Activated CD4-positive, alpha-beta T cell treated with anti-CD3 and anti-CD28 coated beads for 48 hours (primary cell): Measurements from ENCODE around the gene SELENOF.
"Not testable (repeated sequence)": the region's sequence is repeated elsewhere in the genome, so short reads cannot be mapped to it uniquely, and the experiment has no call there.

Experiments used
- DNase-seq: peaks from one replicate; pipeline ENCODE4 v3.0.0-alpha.2; 2020

The SELENOF gene

GRCh38 chr1:86856196-86856595 is 57.7 kb downstream of the SELENOF start:
- no peak for DNase-seq

DNA sequence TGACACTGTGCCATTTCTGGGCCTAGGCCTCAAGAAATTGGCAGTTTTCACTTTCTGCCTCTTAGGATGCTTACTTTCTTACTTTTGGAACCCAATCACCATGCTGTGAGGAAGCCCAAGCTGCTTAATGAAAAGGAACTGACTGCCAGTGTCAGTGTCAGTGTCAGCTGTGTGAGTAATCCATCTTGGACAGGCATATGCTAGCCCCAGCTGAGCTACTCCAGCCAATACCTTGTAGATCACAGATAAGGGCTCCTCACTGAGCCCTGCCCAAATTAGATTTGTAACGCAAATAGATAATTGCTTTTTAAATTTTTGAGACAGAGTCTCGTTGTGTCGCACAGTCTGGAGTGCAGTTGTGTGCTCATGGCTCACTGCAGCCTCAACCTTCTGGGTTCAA is 59.6 kb downstream of the SELENOF start:
- DNase-seq, result no peak

DNA sequence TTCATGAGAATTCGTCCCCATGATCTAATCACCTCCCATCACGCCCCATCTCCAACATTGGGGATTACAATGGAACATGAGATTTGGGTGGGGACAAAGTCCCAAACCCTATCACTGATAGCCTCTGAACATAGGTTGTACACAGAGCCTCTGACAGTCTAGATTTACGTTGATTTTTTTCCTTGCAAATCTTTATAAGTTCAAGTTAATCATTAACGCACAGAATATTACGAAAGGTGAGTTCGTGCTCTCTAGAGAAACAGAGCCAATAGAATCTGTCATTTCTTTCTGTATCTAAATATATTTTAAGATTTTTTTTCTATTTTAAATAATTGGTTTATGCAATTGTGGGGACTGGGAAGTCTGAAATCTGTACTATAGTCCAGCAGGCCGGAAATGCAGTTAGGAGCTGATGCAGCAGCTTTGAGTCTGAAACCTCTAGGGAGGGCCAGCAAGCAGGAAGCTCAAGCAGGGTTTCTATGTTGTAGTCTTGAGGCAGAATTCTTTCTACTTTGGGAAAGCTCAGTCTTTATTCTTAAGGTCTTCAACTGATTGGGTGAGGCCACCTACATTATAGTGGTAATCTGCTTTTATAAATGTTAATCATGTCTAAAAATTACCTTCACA is 61.0 kb downstream of the SELENOF start:
- DNase-seq, result no peak

GRCh38 chr1:86852289-86852688 is 61.6 kb downstream of the SELENOF start:
- no peak for DNase-seq

DNA sequence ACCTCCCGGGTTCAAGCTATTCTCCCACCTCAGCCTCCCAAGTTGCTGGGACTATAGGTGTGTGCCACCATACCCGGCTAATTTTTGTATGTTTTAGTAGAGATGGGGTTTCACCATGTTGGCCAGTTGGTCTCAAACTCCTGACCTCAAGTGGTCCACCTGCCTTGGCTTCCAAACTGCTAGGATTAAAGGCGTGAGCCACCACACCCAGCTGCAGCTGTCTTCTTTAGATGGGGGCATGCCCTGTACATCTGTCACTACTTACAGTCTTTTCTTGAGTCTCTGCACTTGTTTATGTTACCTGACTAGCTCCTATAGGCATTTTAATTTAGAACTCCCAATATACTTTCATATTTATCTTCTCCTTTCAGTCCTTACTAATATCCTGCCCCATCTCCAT is 64.2 kb downstream of the SELENOF start:
- DNase-seq, result no peak

GRCh38 chr1:86848654-86849053 is 65.3 kb downstream of the SELENOF start:
- DNase-seq, result no peak

DNA sequence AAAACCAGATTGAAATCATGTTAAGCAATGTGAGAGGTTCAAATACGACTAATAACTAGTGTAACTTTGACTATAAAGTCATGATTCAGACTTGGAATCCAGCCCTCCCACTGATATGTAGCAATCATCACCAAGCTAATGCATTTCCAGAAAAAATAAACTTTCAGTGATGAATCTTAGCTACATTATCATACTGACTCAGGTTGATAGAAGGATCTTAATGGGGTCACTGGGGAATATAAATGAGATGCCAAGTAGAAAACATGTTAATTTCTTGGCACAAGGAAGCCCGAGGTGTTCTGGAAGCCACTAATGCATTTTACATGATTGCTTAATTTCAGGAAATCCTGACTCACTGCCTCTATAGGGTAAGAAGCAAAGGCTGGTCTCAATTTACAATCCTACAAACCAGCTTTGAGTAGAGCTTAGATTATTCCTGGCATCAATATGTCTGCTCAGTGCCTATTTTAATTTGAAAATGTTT is 67.7 kb downstream of the SELENOF start:
- DNase-seq, result no peak

DNA sequence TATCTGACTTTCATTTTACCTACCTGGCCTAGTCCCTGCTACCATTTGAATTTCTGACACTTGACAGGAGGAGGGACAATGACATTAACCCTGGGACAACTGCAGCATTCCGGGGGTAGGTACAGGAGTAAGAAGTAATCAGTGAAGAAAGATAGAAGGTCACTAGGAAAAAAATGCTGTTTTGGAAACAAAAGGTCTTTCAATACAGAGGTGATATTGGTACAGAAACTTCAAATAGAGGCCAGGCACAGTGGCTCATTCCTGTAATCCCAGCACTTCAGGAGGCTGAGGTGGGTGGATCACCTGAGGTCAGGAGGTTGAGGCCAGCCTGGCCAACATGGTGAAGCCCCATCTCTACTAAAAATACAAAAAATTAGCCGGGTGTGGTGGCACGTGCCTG is 68.4 kb downstream of the SELENOF start:
- no peak for DNase-seq

- DNase-seq, result no peak
Measured at GRCh38 chr1:86841116-86841515, 72.8 kb downstream of the SELENOF start.

GRCh38 chr1:86833461-86834215 is 80.3 kb downstream of the SELENOF start:
- peak; percentile 69 for DNase-seq

DNA sequence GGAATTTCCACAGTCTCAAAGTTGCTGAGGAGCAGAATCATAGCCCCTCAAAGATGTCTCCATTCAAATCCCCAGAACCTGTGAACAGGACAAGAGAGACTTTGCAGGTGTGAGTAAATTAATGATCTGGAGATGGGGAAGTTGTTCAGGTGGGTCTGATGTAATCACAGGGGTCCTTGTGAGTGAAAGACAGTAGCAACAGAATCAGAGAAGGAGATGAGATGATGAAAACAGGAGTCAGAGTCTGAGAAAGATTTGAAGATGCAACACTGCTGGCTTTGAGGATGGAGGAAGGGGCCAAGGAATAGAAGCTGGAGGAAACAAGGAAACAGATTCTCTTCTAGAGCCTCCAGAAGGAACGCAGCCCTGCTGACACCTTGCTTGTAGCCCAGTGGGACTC is 81.5 kb downstream of the SELENOF start:
- no peak for DNase-seq

- DNase-seq, result no peak
Measured at GRCh38 chr1:86829321-86829720, 84.6 kb downstream of the SELENOF start.

DNA sequence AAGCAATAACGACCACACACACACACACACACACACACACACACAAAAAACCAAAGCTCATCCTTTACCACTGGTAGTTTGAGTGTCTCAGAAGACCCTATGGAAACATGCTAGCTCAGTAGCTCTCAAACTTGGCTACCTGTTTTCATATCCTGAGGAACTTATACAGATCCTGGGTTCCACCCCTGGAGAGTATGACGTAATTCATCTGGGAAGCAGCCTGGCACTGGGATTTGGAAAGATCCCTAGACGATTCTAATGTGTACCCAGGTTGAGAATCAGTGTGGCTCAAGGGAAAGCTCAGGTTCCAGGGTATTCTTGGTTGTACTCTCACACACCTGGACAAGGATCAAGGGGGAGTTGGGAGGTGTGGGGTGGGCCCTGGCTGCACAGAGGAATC is 85.9 kb downstream of the SELENOF start:
- DNase-seq, result no peak

- DNase-seq, result no peak
Measured at GRCh38 chr1:86826856-86827255, 87.1 kb downstream of the SELENOF start.

DNA sequence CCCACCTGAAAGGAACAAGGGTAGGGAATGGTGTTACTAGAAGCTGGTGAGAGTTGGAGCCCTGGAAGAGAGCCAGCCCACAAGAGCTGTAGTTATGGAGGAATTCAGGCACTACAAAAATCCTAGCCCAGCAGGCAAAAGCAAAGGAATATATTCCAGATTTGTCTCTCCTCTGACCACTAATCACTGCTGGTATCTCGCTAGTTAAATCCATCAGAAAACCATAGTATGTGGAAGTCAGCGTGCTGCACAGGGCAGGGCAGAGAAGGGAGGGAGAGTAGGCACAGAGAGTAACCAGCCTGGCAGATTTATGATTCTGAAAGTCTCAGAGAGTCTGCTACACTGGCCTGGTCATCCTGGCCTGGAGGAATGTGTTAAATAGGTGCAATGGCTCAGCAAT is 88.6 kb downstream of the SELENOF start:
- no peak for DNase-seq

DNA sequence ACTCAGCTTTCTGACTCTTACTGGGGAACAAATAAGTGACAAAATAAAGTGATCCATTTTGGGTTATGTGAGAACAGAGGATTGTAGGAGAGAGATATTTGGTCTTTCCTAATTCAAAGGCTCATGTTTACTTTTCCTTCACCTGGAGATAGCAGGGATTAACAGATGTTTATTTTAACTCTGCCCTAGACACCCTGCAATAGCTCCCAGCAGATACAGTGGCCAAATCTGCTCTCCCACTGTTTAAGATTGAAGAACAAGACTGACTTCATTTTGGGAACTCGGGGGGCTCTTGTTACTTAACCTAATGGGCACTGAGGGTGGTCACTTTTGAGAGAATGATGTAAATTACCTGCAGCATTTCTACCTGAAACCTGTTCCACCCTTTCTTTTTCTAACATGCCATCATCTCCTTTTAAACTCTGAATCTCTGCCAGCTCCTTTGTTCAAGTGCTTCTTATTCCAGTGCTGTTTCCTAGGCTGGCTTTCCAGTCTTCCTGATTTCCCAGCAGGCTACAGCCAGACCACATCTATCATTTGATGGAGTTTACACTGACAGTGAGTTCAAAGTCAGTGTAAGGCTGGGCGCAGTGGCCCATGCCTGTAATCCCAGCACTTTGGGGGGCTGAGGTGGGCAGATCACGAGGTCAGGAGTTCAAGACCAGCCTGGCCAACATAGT is 90.0 kb downstream of the SELENOF start:
- DNase-seq, result no peak

GRCh38 chr1:86823386-86823785 is 90.5 kb downstream of the SELENOF start:
- DNase-seq, result no peak

GRCh38 chr1:86822459-86822858 is 91.5 kb downstream of the SELENOF start:
- no peak for DNase-seq

DNA sequence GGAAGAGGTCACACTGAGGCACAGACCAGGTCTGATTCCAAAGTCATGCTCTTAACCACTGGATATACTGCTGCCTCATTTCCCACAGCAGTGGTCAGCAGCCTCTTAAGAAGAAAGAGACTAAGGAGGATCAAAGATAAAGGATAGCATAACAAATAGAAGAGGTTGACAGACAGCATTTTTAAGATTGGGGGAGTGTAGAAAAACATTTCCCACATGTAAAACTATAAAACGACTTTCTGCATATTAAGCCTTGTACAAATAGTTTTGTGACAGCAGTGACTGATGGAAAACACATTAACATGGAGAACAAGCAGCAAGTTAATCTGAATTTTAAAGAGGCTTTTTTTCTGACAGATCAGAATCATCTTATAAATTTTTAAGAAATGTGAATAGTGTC is 92.0 kb downstream of the SELENOF start:
- DNase-seq, result no peak

DNA sequence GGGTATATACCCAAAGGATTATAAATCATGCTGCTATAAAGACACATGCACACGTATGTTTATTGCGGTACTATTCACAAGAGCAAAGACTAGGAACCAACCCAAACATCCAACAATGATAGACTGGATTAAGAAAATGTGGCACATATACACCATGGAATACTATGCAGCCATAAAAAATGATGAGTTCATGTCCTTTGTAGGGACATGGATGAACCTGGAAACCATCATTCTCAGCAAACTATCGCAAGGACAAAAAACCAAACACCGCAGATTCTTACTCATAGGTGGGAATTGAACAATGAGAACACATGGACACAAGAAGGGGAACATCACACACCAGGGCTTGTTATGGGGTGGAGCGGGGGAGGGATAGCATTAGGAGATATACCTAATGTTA is 94.0 kb downstream of the SELENOF start:
- not testable (repeated sequence) for DNase-seq

- DNase-seq, result not testable (repeated sequence)
Measured at GRCh38 chr1:86817246-86817826, 96.6 kb downstream of the SELENOF start.

DNA sequence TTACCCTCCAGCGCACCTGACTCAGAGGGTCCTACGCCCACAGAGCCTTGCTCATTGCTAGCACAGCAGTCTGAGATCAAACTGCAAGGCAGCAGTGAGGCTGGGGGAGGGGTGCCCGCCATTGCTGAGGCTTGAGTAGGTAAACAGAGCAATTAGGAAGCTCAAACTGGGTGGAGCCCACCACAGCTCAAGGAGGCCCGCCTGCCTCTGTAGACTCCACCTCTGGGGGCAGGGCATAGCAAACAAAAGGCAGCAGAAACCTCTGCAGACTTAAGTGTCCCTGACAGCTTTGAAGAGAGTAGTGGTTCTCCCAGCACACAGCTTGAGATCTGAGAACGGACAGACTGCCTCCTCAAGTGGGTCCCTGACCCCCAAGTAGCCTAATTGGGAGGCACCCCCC is 99.8 kb downstream of the SELENOF start:
- DNase-seq, result not testable (repeated sequence)
